ENCODE measurements around the gene CACNA1C. TPM values are rescaled to one million over a fixed set of nuclear protein-coding genes. Genes with fewer than 3 reads are reported as not detected.

The CACNA1C gene
- polyA plus RNA-seq, 2 donors, result 2.1 to 2.5 TPM

- H3K27ac ChIP-seq (ENCODE audit: low read depth in 2 of 2, low read length in 1 of 2), result peak overlapping the region in 1 of 2 donors; percentile 37
- H3K4me1 ChIP-seq (ENCODE audit: control insufficient read depth in 2 of 2, insufficient read depth in 2 of 2, low read length in 1 of 2), result peaks cover 3 to 4% of the 10 kb centered on the region in 2 donors
- H3K9me3 ChIP-seq (ENCODE audit: control insufficient read depth in 2 of 2, insufficient read depth in 1 of 2, low read depth in 1 of 2, low read length in 1 of 2), result no peaks in the 10 kb centered on the region
- no peaks in the 10 kb centered on the region for H3K36me3 ChIP-seq (ENCODE audit: control insufficient read depth in 2 of 2, insufficient read depth in 2 of 2, low read length in 1 of 2)
- H3K4me3 ChIP-seq (ENCODE audit: low read depth in 1 of 2, low read length in 2 of 2), result no peak overlapping the region
- 72 to 77% methylated on average over 19 of the region's 19 CpGs for WGBS, 2 donors
- H3K27me3 ChIP-seq (ENCODE audit: control insufficient read depth in 1 of 2, insufficient read depth in 2 of 2, low read length in 2 of 2), result no peaks in the 10 kb centered on the region
These were observed 295.2 kb downstream of the CACNA1C start for GRCh38 chr12:2347844-2348481.

- Histone ChIP-seq H3K9me3 (ENCODE audit: control insufficient read depth in 2 of 2, insufficient read depth in 1 of 2, low read depth in 1 of 2, low read length in 1 of 2) (no peaks in the 10 kb centered on the region), H3K36me3 (ENCODE audit: control insufficient read depth in 2 of 2, insufficient read depth in 2 of 2, low read length in 1 of 2) (no peaks in the 10 kb centered on the region), H3K27ac (ENCODE audit: low read depth in 2 of 2, low read length in 1 of 2) (peak overlapping the region in 1 of 2 donors; percentile 37), H3K4me1 (ENCODE audit: control insufficient read depth in 2 of 2, insufficient read depth in 2 of 2, low read length in 1 of 2) (peaks cover 3 to 4% of the 10 kb centered on the region in 2 donors), H3K4me3 (ENCODE audit: low read depth in 1 of 2, low read length in 2 of 2) (no peak overlapping the region), H3K27me3 (ENCODE audit: control insufficient read depth in 1 of 2, insufficient read depth in 2 of 2, low read length in 2 of 2) (no peaks in the 10 kb centered on the region)
- WGBS, 2 donors, result 68 to 72% methylated on average over 11 of the region's 11 CpGs
These were observed 295.7 kb downstream of the CACNA1C start for GRCh38 chr12:2348482-2348852.

- Histone ChIP-seq H3K27ac (ENCODE audit: low read depth in 2 of 2, low read length in 1 of 2) (no peak overlapping the region), H3K27me3 (ENCODE audit: control insufficient read depth in 1 of 2, insufficient read depth in 2 of 2, low read length in 2 of 2) (no peaks in the 10 kb centered on the region), H3K36me3 (ENCODE audit: control insufficient read depth in 2 of 2, insufficient read depth in 2 of 2, low read length in 1 of 2) (no peaks in the 10 kb centered on the region), H3K4me3 (ENCODE audit: low read depth in 1 of 2, low read length in 2 of 2) (no peak overlapping the region), H3K4me1 (ENCODE audit: control insufficient read depth in 2 of 2, insufficient read depth in 2 of 2, low read length in 1 of 2) (peaks cover 2 to 3% of the 10 kb centered on the region in 2 donors), H3K9me3 (ENCODE audit: control insufficient read depth in 2 of 2, insufficient read depth in 1 of 2, low read depth in 1 of 2, low read length in 1 of 2) (no peaks in the 10 kb centered on the region)
- WGBS, 2 donors, result 89 to 90% methylated on average over 8 of the region's 8 CpGs
These were observed 298.4 kb downstream of the CACNA1C start for GRCh38 chr12:2351161-2351560.

- Histone ChIP-seq H3K36me3 (ENCODE audit: control insufficient read depth in 2 of 2, insufficient read depth in 2 of 2, low read length in 1 of 2) (no peaks in the 10 kb centered on the region), H3K27me3 (ENCODE audit: control insufficient read depth in 1 of 2, insufficient read depth in 2 of 2, low read length in 2 of 2) (no peaks in the 10 kb centered on the region), H3K9me3 (ENCODE audit: control insufficient read depth in 2 of 2, insufficient read depth in 1 of 2, low read depth in 1 of 2, low read length in 1 of 2) (no peaks in the 10 kb centered on the region), H3K27ac (ENCODE audit: low read depth in 2 of 2, low read length in 1 of 2) (no peak overlapping the region), H3K4me1 (ENCODE audit: control insufficient read depth in 2 of 2, insufficient read depth in 2 of 2, low read length in 1 of 2) (peaks cover 2 to 3% of the 10 kb centered on the region in 2 donors), H3K4me3 (ENCODE audit: low read depth in 1 of 2, low read length in 2 of 2) (no peak overlapping the region)
- 85 to 86% methylated on average over 6 of the region's 6 CpGs for WGBS, 2 donors
These were observed 299.4 kb downstream of the CACNA1C start for GRCh38 chr12:2352203-2352602.

- Histone ChIP-seq H3K27ac (ENCODE audit: low read depth in 2 of 2, low read length in 1 of 2) (no peak overlapping the region), H3K9me3 (ENCODE audit: control insufficient read depth in 2 of 2, insufficient read depth in 1 of 2, low read depth in 1 of 2, low read length in 1 of 2) (no peaks in the 10 kb centered on the region), H3K36me3 (ENCODE audit: control insufficient read depth in 2 of 2, insufficient read depth in 2 of 2, low read length in 1 of 2) (no peaks in the 10 kb centered on the region), H3K4me1 (ENCODE audit: control insufficient read depth in 2 of 2, insufficient read depth in 2 of 2, low read length in 1 of 2) (no peaks in the 10 kb centered on the region), H3K4me3 (ENCODE audit: low read depth in 1 of 2, low read length in 2 of 2) (no peak overlapping the region), H3K27me3 (ENCODE audit: control insufficient read depth in 1 of 2, insufficient read depth in 2 of 2, low read length in 2 of 2) (no peaks in the 10 kb centered on the region)
- WGBS, 2 donors, result 93 to 95% methylated on average over 9 of the region's 9 CpGs
These were observed 300.5 kb downstream of the CACNA1C start for GRCh38 chr12:2353281-2353680.

- Histone ChIP-seq H3K9me3 (ENCODE audit: control insufficient read depth in 2 of 2, insufficient read depth in 1 of 2, low read depth in 1 of 2, low read length in 1 of 2) (no peaks in the 10 kb centered on the region), H3K36me3 (ENCODE audit: control insufficient read depth in 2 of 2, insufficient read depth in 2 of 2, low read length in 1 of 2) (no peaks in the 10 kb centered on the region), H3K27me3 (ENCODE audit: control insufficient read depth in 1 of 2, insufficient read depth in 2 of 2, low read length in 2 of 2) (no peaks in the 10 kb centered on the region), H3K4me1 (ENCODE audit: control insufficient read depth in 2 of 2, insufficient read depth in 2 of 2, low read length in 1 of 2) (no peaks in the 10 kb centered on the region), H3K27ac (ENCODE audit: low read depth in 2 of 2, low read length in 1 of 2) (no peak overlapping the region), H3K4me3 (ENCODE audit: low read depth in 1 of 2, low read length in 2 of 2) (no peak overlapping the region)
- 78 to 80% methylated on average over 6 of the region's 6 CpGs for WGBS, 2 donors
These were observed 300.9 kb downstream of the CACNA1C start for GRCh38 chr12:2353691-2354090.

- Histone ChIP-seq H3K4me3 (ENCODE audit: low read depth in 1 of 2, low read length in 2 of 2) (no peak overlapping the region), H3K4me1 (ENCODE audit: control insufficient read depth in 2 of 2, insufficient read depth in 2 of 2, low read length in 1 of 2) (no peaks in the 10 kb centered on the region), H3K9me3 (ENCODE audit: control insufficient read depth in 2 of 2, insufficient read depth in 1 of 2, low read depth in 1 of 2, low read length in 1 of 2) (no peaks in the 10 kb centered on the region), H3K27me3 (ENCODE audit: control insufficient read depth in 1 of 2, insufficient read depth in 2 of 2, low read length in 2 of 2) (no peaks in the 10 kb centered on the region), H3K27ac (ENCODE audit: low read depth in 2 of 2, low read length in 1 of 2) (no peak overlapping the region), H3K36me3 (ENCODE audit: control insufficient read depth in 2 of 2, insufficient read depth in 2 of 2, low read length in 1 of 2) (no peaks in the 10 kb centered on the region)
- 59% methylated on average over 19 of the region's 19 CpGs for WGBS, 2 donors
These were observed 301.6 kb downstream of the CACNA1C start for GRCh38 chr12:2354151-2354991.

- WGBS, 2 donors, result 62 to 68% methylated on average over 3 of the region's 3 CpGs
- Histone ChIP-seq H3K4me3 (ENCODE audit: low read depth in 1 of 2, low read length in 2 of 2) (no peak overlapping the region), H3K4me1 (ENCODE audit: control insufficient read depth in 2 of 2, insufficient read depth in 2 of 2, low read length in 1 of 2) (no peaks in the 10 kb centered on the region), H3K9me3 (ENCODE audit: control insufficient read depth in 2 of 2, insufficient read depth in 1 of 2, low read depth in 1 of 2, low read length in 1 of 2) (no peaks in the 10 kb centered on the region), H3K27me3 (ENCODE audit: control insufficient read depth in 1 of 2, insufficient read depth in 2 of 2, low read length in 2 of 2) (no peaks in the 10 kb centered on the region), H3K36me3 (ENCODE audit: control insufficient read depth in 2 of 2, insufficient read depth in 2 of 2, low read length in 1 of 2) (no peaks in the 10 kb centered on the region), H3K27ac (ENCODE audit: low read depth in 2 of 2, low read length in 1 of 2) (no peak overlapping the region)
These were observed 302.4 kb downstream of the CACNA1C start for GRCh38 chr12:2355198-2355597.

- Histone ChIP-seq H3K27me3 (ENCODE audit: control insufficient read depth in 1 of 2, insufficient read depth in 2 of 2, low read length in 2 of 2) (no peaks in the 10 kb centered on the region), H3K9me3 (ENCODE audit: control insufficient read depth in 2 of 2, insufficient read depth in 1 of 2, low read depth in 1 of 2, low read length in 1 of 2) (no peaks in the 10 kb centered on the region), H3K4me3 (ENCODE audit: low read depth in 1 of 2, low read length in 2 of 2) (no peak overlapping the region), H3K27ac (ENCODE audit: low read depth in 2 of 2, low read length in 1 of 2) (no peak overlapping the region), H3K4me1 (ENCODE audit: control insufficient read depth in 2 of 2, insufficient read depth in 2 of 2, low read length in 1 of 2) (no peaks in the 10 kb centered on the region), H3K36me3 (ENCODE audit: control insufficient read depth in 2 of 2, insufficient read depth in 2 of 2, low read length in 1 of 2) (no peaks in the 10 kb centered on the region)
- 83 to 87% methylated on average over 5 of the region's 5 CpGs for WGBS, 2 donors
These were observed 302.8 kb downstream of the CACNA1C start for GRCh38 chr12:2355604-2356003.

Data from esophagus (tissue), 2 donors.